ENCODE results near the gene RNF2. TPM values are rescaled to one million over a fixed set of nuclear protein-coding genes. Genes with fewer than 3 reads are reported as not detected.

The RNF2 gene
- total RNA-seq, 1 donor from 2014 or later, result 24.5 TPM

- peaks cover 52% of the 10 kb centered on the region for H3K36me3 Mint-ChIP-seq (ENCODE audit: low read depth)
- ATAC-seq (ENCODE audit: low read depth) (no peak), DNase-seq (no peak)
- H3K27ac Mint-ChIP-seq, result no peak overlapping the region
- CTCF ChIA-PET, result no interaction called here
- H3K27me3 Mint-ChIP-seq, result no peaks in the 10 kb centered on the region
- POLR2A ChIA-PET, result no interaction called here
- H3K9me3 Mint-ChIP-seq, result peaks cover 9% of the 10 kb centered on the region
- TF ChIP-seq CTCF (IDR thresholded peaks at IDR 0.05), result no peak
- intact Hi-C loops (cut with micrococcal nuclease), result no loop called here
- H3K4me3 Mint-ChIP-seq, result no peak overlapping the region
- no peaks in the 10 kb centered on the region for H3K4me1 Mint-ChIP-seq
Measured at GRCh38 chr1:185104083-185104482, 58.7 kb downstream of the RNF2 start.

GRCh38 chr1:185105121-185105520 is 59.8 kb downstream of the RNF2 start:
- peaks cover 17% of the 10 kb centered on the region for H3K9me3 Mint-ChIP-seq
- ATAC-seq (ENCODE audit: low read depth), result no peak

GRCh38 chr1:185108321-185108720 is 63.0 kb downstream of the RNF2 start:
- Mint-ChIP-seq H3K4me3 (no peak overlapping the region), H3K27ac (no peak overlapping the region), H3K27me3 (no peaks in the 10 kb centered on the region), H3K9me3 (peaks cover 21% of the 10 kb centered on the region), H3K36me3 (ENCODE audit: low read depth) (peaks cover 16% of the 10 kb centered on the region), H3K4me1 (no peaks in the 10 kb centered on the region)
- ChIA-PET POLR2A (no interaction called here), CTCF (no interaction called here)
- DNase-seq, result no peak
- no peak for ATAC-seq (ENCODE audit: low read depth)
- intact Hi-C loops (cut with micrococcal nuclease), result no loop called here
- TF ChIP-seq CTCF (IDR thresholded peaks at IDR 0.05), result no peak

More at GRCh38 chr1:185105121-185105520, 59.8 kb downstream of the RNF2 start:
- DNase-seq, result no peak
- Mint-ChIP-seq H3K4me3 (no peak overlapping the region), H3K4me1 (no peaks in the 10 kb centered on the region), H3K27me3 (no peaks in the 10 kb centered on the region), H3K36me3 (ENCODE audit: low read depth) (peaks cover 41% of the 10 kb centered on the region), H3K27ac (no peak overlapping the region)
- TF ChIP-seq CTCF (IDR thresholded peaks at IDR 0.05), result no peak
- ChIA-PET POLR2A (no interaction called here), CTCF (no interaction called here)
- intact Hi-C loops (cut with micrococcal nuclease), result no loop called here

- intact Hi-C loops (cut with micrococcal nuclease), result no loop called here
- H3K27ac Mint-ChIP-seq, result no peak overlapping the region
Measured at GRCh38 chr1:185110145-185110544, 64.8 kb downstream of the RNF2 start.

GRCh38 chr1:185111873-185112272 is 66.5 kb downstream of the RNF2 start:
- no peak for TF ChIP-seq CTCF (IDR thresholded peaks at IDR 0.05)
- DNase-seq (no peak), ATAC-seq (ENCODE audit: low read depth) (no peak)
- Mint-ChIP-seq H3K9me3 (peaks cover 21% of the 10 kb centered on the region), H3K36me3 (ENCODE audit: low read depth) (peaks cover 2% of the 10 kb centered on the region), H3K4me1 (no peaks in the 10 kb centered on the region), H3K4me3 (no peak overlapping the region), H3K27me3 (no peaks in the 10 kb centered on the region), H3K27ac (no peak overlapping the region)
- POLR2A ChIA-PET, result no interaction called here
- intact Hi-C loops (cut with micrococcal nuclease), result no loop called here
- CTCF ChIA-PET, result no interaction called here

More at GRCh38 chr1:185110145-185110544, 64.8 kb downstream of the RNF2 start:
- peaks cover 2% of the 10 kb centered on the region for H3K36me3 Mint-ChIP-seq (ENCODE audit: low read depth)
- H3K4me3 Mint-ChIP-seq, result no peak overlapping the region
- ChIA-PET CTCF (no interaction called here), POLR2A (no interaction called here)
- ATAC-seq (ENCODE audit: low read depth) (no peak), DNase-seq (no peak)
- peaks cover 21% of the 10 kb centered on the region for H3K9me3 Mint-ChIP-seq
- H3K27me3 Mint-ChIP-seq, result no peaks in the 10 kb centered on the region
- no peaks in the 10 kb centered on the region for H3K4me1 Mint-ChIP-seq
- TF ChIP-seq CTCF (IDR thresholded peaks at IDR 0.05), result no peak
